H1 (cell line): ENCODE results near the gene DNAJB11. TPM values are rescaled to one million over a fixed set of nuclear protein-coding genes. Genes with fewer than 3 reads are reported as not detected.

Experiments used
- CTCF ChIA-PET: fragments of 300-600 bp; sonication (Branson Sonifier 250); formaldehyde crosslinking; loops from one replicate; lab custom pipeline; 2021; ENCODE audit not compliant: partially characterized antibody; lab: Charles Lee
- POLR2A ChIA-PET: fragments of 300-600 bp; sonication (Branson Sonifier 250); formaldehyde crosslinking; loops from one replicate; lab custom pipeline; 2021; ENCODE audit warnings: inconsistent platforms; ENCODE audit not compliant: partially characterized antibody; lab: Charles Lee
- DNase-seq, 2 experiments: peaks; one replicate each; pipeline versions ENCODE4 v3.0.0 to v3.0.0-alpha.2; 2010 to 2022; ENCODE audit warnings: low spot score in 2 of 2, low read depth in 1 of 2, mixed read lengths in 1 of 2
- FAIRE-seq: peaks from 2 replicates; lab custom pipeline; 2011; peaks lifted over from hg19 to GRCh38; lab: Jason Lieb, UNC
- H2AFZ ChIP-seq: 2 replicates; pipeline ENCODE4 v1.8.1; 2012; ENCODE audit warnings: low read length, inconsistent platforms
- H2AK5ac ChIP-seq: 2 replicates; pipeline ENCODE4 v1.6.1; 2013; ENCODE audit warnings: low read depth, low read length
- H2BK120ac ChIP-seq: replicated peaks from 2 replicates; pipeline ENCODE3; 2013; ENCODE audit warnings: low read depth, low read length, inconsistent platforms
- H2BK12ac ChIP-seq: 2 replicates; pipeline ENCODE4 v1.6.1; 2013; ENCODE audit warnings: low read depth, low read length
- H2BK15ac ChIP-seq: 2 replicates; pipeline ENCODE4 v1.6.1; 2013; ENCODE audit warnings: low read length
- H2BK20ac ChIP-seq: 2 replicates; pipeline ENCODE4 v1.6.1; 2013; ENCODE audit warnings: low read length
- H2BK5ac ChIP-seq: 2 replicates; pipeline ENCODE4 v1.6.1; 2013; ENCODE audit warnings: low read depth, low read length
- H3K14ac ChIP-seq: 2 replicates; pipeline ENCODE4 v1.6.1; 2013; ENCODE audit warnings: inconsistent platforms; ENCODE audit not compliant: insufficient read length
- H3K18ac ChIP-seq: 2 replicates; pipeline ENCODE4 v1.6.1; 2013; ENCODE audit warnings: low read length; ENCODE audit errors: extremely low read depth
- H3K23ac ChIP-seq: 2 replicates; pipeline ENCODE4 v1.6.1; 2013; ENCODE audit warnings: inconsistent platforms; ENCODE audit not compliant: insufficient read length
- H3K23me2 ChIP-seq: 2 replicates; pipeline ENCODE4 v1.6.1; 2013; ENCODE audit warnings: low read depth, low read length
- H3K27ac ChIP-seq: 2 replicates; pipeline ENCODE4 v1.6.1; 2011; ENCODE audit warnings: low read depth, low read length, inconsistent platforms
- H3K27me3 ChIP-seq, 4 experiments: replicated peaks in 1 of 4; 1 replicate in 1 of 4; 2 replicates in 3 of 4; pipeline versions ENCODE4 v1.6.1 to v1.8.1; 2011 to 2013; ENCODE audit warnings: low read length in 3 of 4, mild to moderate bottlenecking in 3 of 4, inconsistent platforms in 2 of 4, mixed read lengths in 2 of 4, moderate library complexity in 1 of 4; ENCODE audit not compliant: control insufficient read depth in 3 of 4, insufficient read depth in 3 of 4; ENCODE audit errors: extremely low read depth in 1 of 4
- H3K36me3 ChIP-seq, 4 experiments: 2 replicates each; pipeline versions ENCODE4 v1.6.1 to v1.8.1; 2011 to 2013; ENCODE audit warnings: mild to moderate bottlenecking in 4 of 4, low read length in 3 of 4, moderate library complexity in 2 of 4, control low read depth in 1 of 4, inconsistent platforms in 1 of 4; ENCODE audit not compliant: insufficient read depth in 4 of 4, control insufficient read depth in 2 of 4
- H3K4ac ChIP-seq: replicated peaks from 2 replicates; pipeline ENCODE3; 2013; ENCODE audit warnings: low read length, low read depth, mixed read lengths, inconsistent platforms; ENCODE audit not compliant: insufficient read length
- H3K4me1 ChIP-seq, 4 experiments: replicated peaks in 1 of 4; 1 replicate in 1 of 4; 2 replicates in 3 of 4; pipeline versions ENCODE4 v1.6.1 to v1.8.1; 2011 to 2013; ENCODE audit warnings: low read length in 3 of 4, inconsistent platforms in 2 of 4, mixed read lengths in 1 of 4; ENCODE audit not compliant: insufficient read depth in 4 of 4, control insufficient read depth in 3 of 4
- H3K4me2 ChIP-seq, 2 experiments: 2 replicates each; pipeline versions ENCODE4 v1.6.1 to v1.8.1; 2011 to 2013; ENCODE audit warnings: low read depth in 2 of 2, low read length in 2 of 2, control low read depth in 1 of 2, inconsistent platforms in 1 of 2, mild to moderate bottlenecking in 1 of 2; ENCODE audit not compliant: insufficient read depth in 1 of 2
- H3K4me3 ChIP-seq, 4 experiments: fragments of 200-600, 300-600 bp in 1 of 4; sonication (generic), shearing (Covaris generic), sonication (Bioruptor Twin) in 1 of 4; 2 replicates each; pipeline versions ENCODE4 v1.5.1 to v1.8.1; 2011 to 2016; ENCODE audit warnings: low read length in 4 of 4, low read depth in 3 of 4, control low read depth in 2 of 4, inconsistent platforms in 2 of 4, mild to moderate bottlenecking in 2 of 4, mixed read lengths in 1 of 4, moderate library complexity in 1 of 4; ENCODE audit not compliant: insufficient read depth in 2 of 4; ENCODE audit errors: extremely low read depth in 1 of 4
- H3K56ac ChIP-seq: replicated peaks from 2 replicates; pipeline ENCODE3; 2013; ENCODE audit warnings: low read depth, mild to moderate bottlenecking, mixed read lengths, low read length, inconsistent platforms; ENCODE audit not compliant: insufficient read length
- H3K79me1 ChIP-seq: 2 replicates; pipeline ENCODE4 v1.6.1; 2013; ENCODE audit warnings: low read depth, low read length, control low read depth
- H3K79me2 ChIP-seq, 2 experiments: 2 replicates each; pipeline versions ENCODE4 v1.6.1 to v1.8.1; 2012 to 2013; ENCODE audit warnings: low read length in 2 of 2, mild to moderate bottlenecking in 2 of 2, inconsistent platforms in 1 of 2; ENCODE audit not compliant: insufficient read depth in 2 of 2, control insufficient read depth in 1 of 2
- H3K9ac ChIP-seq, 4 experiments: replicated peaks in 1 of 4; 1 replicate in 1 of 4; 2 replicates in 3 of 4; pipeline versions ENCODE4 v1.6.1 to v1.8.1; 2011 to 2013; ENCODE audit warnings: low read depth in 3 of 4, low read length in 3 of 4, control low read depth in 2 of 4, mild to moderate bottlenecking in 2 of 4, moderate library complexity in 2 of 4, inconsistent platforms in 1 of 4; ENCODE audit errors: extremely low read depth in 1 of 4
- H3K9me3 ChIP-seq, 2 experiments: 2 replicates each; pipeline versions ENCODE4 v1.6.1 to v1.8.1; 2012 to 2013; ENCODE audit warnings: mild to moderate bottlenecking in 2 of 2, moderate library complexity in 2 of 2, control low read depth in 1 of 2, inconsistent platforms in 1 of 2, low read depth in 1 of 2, low read length in 1 of 2, mixed read lengths in 1 of 2; ENCODE audit not compliant: insufficient read depth in 2 of 2
- H4K20me1 ChIP-seq, 2 experiments: replicated peaks in 1 of 2; 2 replicates each; pipeline versions ENCODE3 to v1.8.1; 2011 to 2013; ENCODE audit warnings: inconsistent platforms in 2 of 2, low read length in 2 of 2, mild to moderate bottlenecking in 1 of 2; ENCODE audit not compliant: insufficient read depth in 2 of 2, control insufficient read depth in 1 of 2
- H4K5ac ChIP-seq: 2 replicates; pipeline ENCODE4 v1.6.1; 2013; ENCODE audit warnings: low read length, low read depth, mixed read lengths, inconsistent platforms; ENCODE audit not compliant: insufficient read length
- H4K8ac ChIP-seq: 2 replicates; pipeline ENCODE4 v1.8.0; 2013; ENCODE audit warnings: mild to moderate bottlenecking, moderate library complexity, low read length, inconsistent platforms; ENCODE audit not compliant: insufficient read depth; ENCODE audit errors: extremely low read depth
- H4K91ac ChIP-seq: replicated peaks from 2 replicates; pipeline ENCODE3; 2013; ENCODE audit warnings: low read length, mixed read lengths, inconsistent platforms; ENCODE audit not compliant: insufficient read length
- CBX8 ChIP-seq: fragments of 300-800, 300-1000 bp; sonication (generic); IDR thresholded peaks from 2 replicates; pipeline ENCODE4 v1.7.1; 2016; ENCODE audit warnings: low read depth, low read length, borderline replicate concordance
- CEBPB ChIP-seq: IDR thresholded peaks from 2 replicates; pipeline ENCODE4 v1.6.1; 2012; ENCODE audit warnings: low read depth, low read length
- CTBP2 ChIP-seq: IDR thresholded peaks from 2 replicates; pipeline ENCODE4 v1.7.0; 2011; ENCODE audit warnings: borderline replicate concordance, mild to moderate bottlenecking, moderate library complexity, mixed read lengths, low read length; ENCODE audit not compliant: insufficient read depth, insufficient read length
- EGR1 ChIP-seq: IDR thresholded peaks from 2 replicates; pipeline ENCODE4 v1.6.1; 2011; ENCODE audit warnings: low read depth, low read length, borderline replicate concordance
- EP300 ChIP-seq, 2 experiments: IDR thresholded peaks; 1 replicate in 1 of 2; 2 replicates in 1 of 2; pipeline ENCODE4 v1.6.1; 2011 to 2012; ENCODE audit warnings: low read depth in 2 of 2, low read length in 2 of 2, mild to moderate bottlenecking in 2 of 2, borderline replicate concordance in 1 of 2, inconsistent platforms in 1 of 2, moderate library complexity in 1 of 2
- EZH2 ChIP-seq: fragments of 200-600 bp; sonication (generic); IDR thresholded peaks from 2 replicates; pipeline ENCODE4 v1.7.1; 2012; ENCODE audit warnings: low read depth, mild to moderate bottlenecking, moderate library complexity, low read length, inconsistent platforms; ENCODE audit not compliant: severe bottlenecking
- GABPA ChIP-seq: IDR thresholded peaks from 2 replicates; pipeline ENCODE4 v1.6.1; 2011; ENCODE audit warnings: mild to moderate bottlenecking, low read length, moderate library complexity, borderline replicate concordance; ENCODE audit not compliant: insufficient read depth
- KDM4A ChIP-seq: IDR thresholded peaks from one replicate; pipeline ENCODE4 v1.7.1; 2012; ENCODE audit warnings: low read depth, mild to moderate bottlenecking, moderate library complexity, low read length, inconsistent platforms; ENCODE audit not compliant: severe bottlenecking
- KDM5A ChIP-seq: fragments of 200-600 bp; IDR thresholded peaks from 2 replicates; pipeline ENCODE4 v1.7.1; 2012; ENCODE audit warnings: mild to moderate bottlenecking, low read length, inconsistent platforms, mixed read lengths
- RFX5 ChIP-seq: IDR thresholded peaks from 2 replicates; pipeline ENCODE4 v1.6.1; 2011; ENCODE audit warnings: low read depth, low read length, improper control_type of control experiment, borderline replicate concordance
- RNF2 ChIP-seq: fragments of 200-900, 300-1000 bp; sonication (generic); IDR thresholded peaks from 2 replicates; pipeline ENCODE4 v1.7.1; 2016; ENCODE audit warnings: borderline replicate concordance, low read depth, mild to moderate bottlenecking, antibody characterized with exemption, low read length; ENCODE audit not compliant: poor library complexity, severe bottlenecking; ENCODE audit errors: missing control alignments
- SRF ChIP-seq: IDR thresholded peaks from 2 replicates; pipeline ENCODE4 v1.6.1; 2011; ENCODE audit warnings: mild to moderate bottlenecking, low read depth, low read length, moderate library complexity
- USF2 ChIP-seq: IDR thresholded peaks from 2 replicates; pipeline ENCODE4 v1.6.1; 2011; ENCODE audit warnings: low read length, improper control_type of control experiment
- polyA plus RNA-seq, 7 experiments: library from polyadenylated mRNA; depleted of rRNA in 3 of 7; stranded (reverse) in 5 of 7; unstranded in 2 of 7; fragments of >200 nt in 5 of 7; fragments of 200-250 nt in 2 of 7; gene quantifications; 1 replicate in 5 of 7; 2 replicates in 1 of 7; 4 replicates in 1 of 7; pipeline versions ENCODE4 v1.2.1 to v1.2.3, GENCODE V29; 2011 to 2013; ENCODE audit warnings: missing spikeins in 2 of 7, mixed read lengths in 2 of 7
- total RNA-seq: library from RNA; stranded (reverse); fragmentation: NEBNext Ultra II Directional; extraction: Animal tissue kit (Norgen Biotek cat#: 25700); gene quantifications from 2 replicates; pipeline ENCODE4 v1.2.1, GENCODE V29; 2021

The DNAJB11 gene
- total and polyA plus RNA-seq, 2 of the 8 experiments (the other 6 are each of a cell fraction or from before 2014, with no cell fraction given): 14.6 to 63.9 TPM

GRCh38 chr3:186564586-186564985 is 5.9 kb upstream of the DNAJB11 start:
- peaks cover 0 to 5% of the 10 kb centered on the region in 2 experiments; a peak in 1 of 4 replicates for H3K79me2 ChIP-seq
- no peak for FAIRE-seq
- POLR2A ChIA-PET: no interaction called here
- TF ChIP-seq EZH2 (no peak), EP300 (IDR thresholded peaks at IDR 0.05; ENCODE audit: borderline replicate concordance in 1 of 2, low read depth in 2 of 2, low read length in 2 of 2) (no peak), USF2 (no peak), KDM4A (no peak), SRF (no peak), RNF2 (no peak), GABPA (no peak), CBX8 (no peak), KDM5A (no peak), EGR1 (no peak), CTBP2 (no peak), RFX5 (no peak), CEBPB (no peak)

More at GRCh38 chr3:186564586-186564985, 5.9 kb upstream of the DNAJB11 start:
- Histone ChIP-seq H3K36me3 (no peaks in the 10 kb centered on the region; a peak in 1 of 8 replicates), H3K23me2 (peaks cover 7% of the 10 kb centered on the region), H2AK5ac (no peak overlapping the region), H4K5ac (no peak overlapping the region), H2BK20ac (no peak overlapping the region), H3K56ac (no peak overlapping the region), H3K4ac (no peak overlapping the region), H3K4me2 (no peak overlapping the region), H3K18ac (no peak overlapping the region), H2BK120ac (no peak overlapping the region), H2BK5ac (no peak overlapping the region), H2BK12ac (no peak overlapping the region), H3K14ac (no peak overlapping the region), H3K9ac (no peak overlapping the region), H3K79me1 (no peaks in the 10 kb centered on the region), H4K8ac (no peak overlapping the region), H4K91ac (no peak overlapping the region), H3K27ac (no peak overlapping the region), H3K27me3 (no peaks in the 10 kb centered on the region), H4K20me1 (no peaks in the 10 kb centered on the region), H2BK15ac (no peak overlapping the region), H3K4me3 (no peak overlapping the region), H3K23ac (no peak overlapping the region), H3K4me1 (peaks cover 0 to 5% (median 1%) of the 10 kb centered on the region in 4 experiments; a peak in 4 of 7 replicates), H2AFZ (no peak overlapping the region), H3K9me3 (no peaks in the 10 kb centered on the region)
- no peak for DNase-seq
- CTCF ChIA-PET: no interaction called here
